Measurements from ENCODE around the gene MKNK2.
"Not testable (repeated sequence)": the region's sequence is repeated elsewhere in the genome, so short reads cannot be mapped to it uniquely, and the experiment has no call there.

MKNK2 gene

GRCh38 chr19:2042485-2043250 lies 8.4 kb downstream of the MKNK2 start:
- DNase-seq: no peak

GRCh38 chr19:2041683-2042484 lies 9.2 kb downstream of the MKNK2 start:
- DNase-seq: peak; percentile 75

- no peak for DNase-seq
Observed at GRCh38 chr19:2041433-2041682, 9.7 kb downstream of the MKNK2 start.

- no peak for DNase-seq
Observed at GRCh38 chr19:2040647-2041432, 10.2 kb downstream of the MKNK2 start.

- DNase-seq: no peak
Observed at GRCh38 chr19:2039959-2040646, 10.9 kb downstream of the MKNK2 start.

GRCh38 chr19:2039089-2039958 lies 11.7 kb downstream of the MKNK2 start:
- DNase-seq: no peak

GRCh38 chr19:2038284-2039088 lies 12.6 kb downstream of the MKNK2 start:
- no peak for DNase-seq

GRCh38 chr19:2037651-2038255 lies 13.3 kb downstream of the MKNK2 start:
- DNase-seq: no peak

- DNase-seq: no peak
Observed at GRCh38 chr19:2036424-2036823, 14.6 kb downstream of the MKNK2 start.

GRCh38 chr19:2035590-2035991 lies 15.5 kb downstream of the MKNK2 start:
- DNase-seq: no peak

GRCh38 chr19:2034729-2035589 lies 16.1 kb downstream of the MKNK2 start:
- DNase-seq: no peak

GRCh38 chr19:2034253-2034652 lies 16.8 kb downstream of the MKNK2 start:
- DNase-seq: not testable (repeated sequence)

- DNase-seq: no peak
Observed at GRCh38 chr19:2033825-2034159, 17.3 kb downstream of the MKNK2 start.

- DNase-seq: no peak
Observed at GRCh38 chr19:2033115-2033824, 17.8 kb downstream of the MKNK2 start.

GRCh38 chr19:2032296-2032941 lies 18.6 kb downstream of the MKNK2 start:
- peak; percentile 90 for DNase-seq

GRCh38 chr19:2027361-2027760 lies 23.7 kb downstream of the MKNK2 start:
- DNase-seq: no peak

GRCh38 chr19:2026770-2027169 lies 24.3 kb downstream of the MKNK2 start:
- DNase-seq: no peak

GRCh38 chr19:2022289-2022688 lies 28.8 kb downstream of the MKNK2 start:
- no peak for DNase-seq

Measured in NCI-H2029 treated with DMSO at 0.1 percent for 48 hours (cell line).